GM12872 (cell line): ENCODE results near the gene ZNF426.

ENCODE experiments used
- CTCF ChIP-seq: IDR thresholded peaks from 3 replicates; pipeline ENCODE4 v1.5.1; 2011; ENCODE audit warnings: low read depth, mild to moderate bottlenecking, low read length, moderate library complexity; ENCODE audit not compliant: insufficient read depth

The ZNF426 gene

GRCh38 chr19:9565900-9566705 lies 27.7 kb upstream of the ZNF426 start:
- TF ChIP-seq CTCF: no peak

GRCh38 chr19:9552536-9553274 lies 14.3 kb upstream of the ZNF426 start:
- TF ChIP-seq CTCF: no peak

GRCh38 chr19:9547870-9548269 lies 9.4 kb upstream of the ZNF426 start:
- TF ChIP-seq CTCF: no peak

- no peak for TF ChIP-seq CTCF
Measured at GRCh38 chr19:9535934-9536333, 2.5 kb downstream of the ZNF426 start.

- no peak for TF ChIP-seq CTCF
Measured at GRCh38 chr19:9531933-9532332, 6.5 kb downstream of the ZNF426 start.

GRCh38 chr19:9528757-9529336 lies 9.6 kb downstream of the ZNF426 start:
- no peak for TF ChIP-seq CTCF

GRCh38 chr19:9523885-9524474 lies 14.5 kb downstream of the ZNF426 start:
- no peak for TF ChIP-seq CTCF
